ENCODE results near the gene MYRIP.

MYRIP gene

DNA sequence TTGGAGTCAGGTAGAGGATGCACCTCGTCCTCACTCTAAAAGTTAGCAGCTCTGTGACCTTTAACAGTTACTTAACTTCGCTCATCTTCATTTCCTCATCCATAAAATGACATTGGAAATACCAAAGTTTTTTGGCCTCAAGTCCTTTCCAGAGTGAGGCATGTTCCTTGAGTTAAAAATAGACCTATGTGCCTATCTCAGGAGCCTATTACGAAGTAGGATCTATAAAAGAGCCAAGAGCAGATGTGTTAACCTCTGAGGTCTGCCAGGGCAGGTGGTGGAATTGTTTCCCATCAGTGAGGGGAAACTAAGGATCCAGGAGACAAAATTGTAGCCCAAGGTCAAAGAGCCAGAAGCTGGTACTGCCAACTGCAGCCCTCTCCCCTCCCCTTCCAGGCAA lies 379.7 kb downstream of the MYRIP start:
- no peak for DNase-seq (ENCODE audit: low read depth)

DNA sequence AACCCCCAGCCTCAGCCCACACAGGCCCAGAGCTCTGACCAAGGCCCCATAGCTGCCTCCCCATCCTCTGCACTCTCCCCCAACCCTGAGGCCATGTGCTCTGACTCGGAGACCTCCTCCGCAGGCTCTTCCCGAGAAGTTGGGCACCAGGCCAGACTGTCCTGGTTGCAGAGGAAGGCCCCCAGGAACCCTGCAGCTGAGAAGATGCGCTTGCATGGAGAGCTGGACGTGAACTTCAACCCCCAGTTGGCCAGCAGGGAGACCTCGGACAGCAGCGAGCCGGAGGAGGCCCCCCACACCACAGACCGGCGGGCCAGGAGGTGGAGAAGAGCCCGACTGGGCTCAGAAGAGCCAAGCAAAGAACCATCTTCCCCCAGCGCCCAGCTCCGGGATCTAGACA lies 380.6 kb downstream of the MYRIP start:
- DNase-seq (ENCODE audit: low read depth): no peak

DNA sequence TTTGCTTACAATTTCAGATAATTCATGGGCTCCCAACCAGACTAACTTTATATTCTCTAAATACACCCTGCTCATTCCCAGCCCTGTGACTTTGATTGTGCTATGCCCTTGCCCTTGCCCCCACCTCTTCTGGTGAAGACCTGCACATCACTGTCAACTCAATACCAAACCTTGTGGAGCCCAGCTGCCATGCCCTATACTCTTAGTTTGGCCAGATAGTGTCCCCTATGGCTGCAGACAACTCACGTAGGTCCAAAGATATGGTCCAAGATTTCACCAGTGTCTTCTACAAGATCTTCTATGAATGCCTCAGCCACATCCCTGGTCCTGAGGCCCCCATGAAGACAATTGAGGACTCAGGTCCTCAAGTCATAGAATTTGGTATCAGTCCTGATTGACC lies 381.8 kb downstream of the MYRIP start:
- DNase-seq (ENCODE audit: low read depth): no peak

DNA sequence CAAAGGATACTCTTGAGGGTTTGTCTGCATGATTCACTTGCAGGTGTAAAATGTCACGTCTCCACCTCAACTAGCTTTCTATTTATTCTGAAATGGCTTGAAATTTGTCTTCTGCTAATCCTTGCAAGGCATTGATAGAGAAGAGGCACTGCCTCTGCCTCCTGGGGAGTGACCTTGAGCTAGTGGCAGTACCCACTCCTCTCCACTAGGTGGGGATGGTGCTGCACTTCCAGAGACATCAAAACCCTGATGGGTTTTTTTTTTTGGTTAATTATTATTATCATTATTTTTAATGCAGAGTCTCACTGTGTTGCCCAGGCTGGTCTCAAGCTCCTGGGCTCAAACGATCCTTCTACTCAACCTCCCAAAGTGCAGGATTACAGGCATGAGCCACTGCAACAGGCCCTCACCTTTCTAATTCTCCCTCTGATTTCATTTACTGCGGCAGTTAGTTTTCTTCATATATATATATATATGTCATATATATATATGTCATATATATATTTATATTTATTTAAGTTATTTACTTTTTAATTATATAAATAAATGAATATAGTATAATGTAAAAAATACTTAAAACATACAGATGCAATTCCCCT lies 382.5 kb downstream of the MYRIP start:
- DNase-seq (ENCODE audit: low read depth): no peak

DNA sequence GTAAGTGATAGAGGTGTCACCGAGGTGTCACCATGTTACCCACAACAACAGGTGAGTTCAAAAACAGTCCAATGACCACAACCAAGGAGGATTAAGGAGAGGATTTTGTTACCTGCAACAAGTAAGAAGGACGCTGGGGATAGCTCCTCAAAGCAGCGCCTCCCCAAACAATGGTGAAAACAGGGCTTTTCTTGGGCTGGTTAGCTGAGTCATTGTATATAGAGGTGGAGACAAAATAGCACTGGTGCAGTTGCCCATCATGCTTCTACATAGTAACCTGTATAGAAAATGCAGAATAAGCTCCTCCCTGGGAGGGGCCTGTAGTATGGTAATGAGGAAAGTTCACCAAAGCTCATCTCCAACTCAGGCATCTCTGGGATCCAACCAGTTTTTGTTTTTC lies 383.2 kb downstream of the MYRIP start:
- no peak for DNase-seq (ENCODE audit: low read depth)

DNA sequence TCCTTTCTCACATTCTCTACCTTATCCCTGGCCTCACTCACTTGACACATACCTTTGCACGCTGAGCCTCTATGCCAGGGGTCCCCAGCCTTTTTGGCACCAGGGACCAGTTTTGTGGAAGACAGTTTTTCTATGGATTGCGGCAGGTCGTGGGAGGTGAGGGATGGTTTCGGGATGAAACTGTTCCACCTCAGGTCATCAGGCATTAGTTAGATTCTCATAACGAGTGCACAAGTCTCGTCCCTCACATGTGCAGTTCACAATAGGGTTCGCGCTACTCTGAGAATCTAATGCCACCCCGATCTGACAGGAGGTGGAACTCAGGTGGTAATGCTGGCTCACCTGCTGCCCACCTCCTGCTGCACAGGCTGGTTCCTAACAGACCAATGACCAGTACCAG lies 387.6 kb downstream of the MYRIP start:
- no peak for DNase-seq (ENCODE audit: low read depth)

DNA sequence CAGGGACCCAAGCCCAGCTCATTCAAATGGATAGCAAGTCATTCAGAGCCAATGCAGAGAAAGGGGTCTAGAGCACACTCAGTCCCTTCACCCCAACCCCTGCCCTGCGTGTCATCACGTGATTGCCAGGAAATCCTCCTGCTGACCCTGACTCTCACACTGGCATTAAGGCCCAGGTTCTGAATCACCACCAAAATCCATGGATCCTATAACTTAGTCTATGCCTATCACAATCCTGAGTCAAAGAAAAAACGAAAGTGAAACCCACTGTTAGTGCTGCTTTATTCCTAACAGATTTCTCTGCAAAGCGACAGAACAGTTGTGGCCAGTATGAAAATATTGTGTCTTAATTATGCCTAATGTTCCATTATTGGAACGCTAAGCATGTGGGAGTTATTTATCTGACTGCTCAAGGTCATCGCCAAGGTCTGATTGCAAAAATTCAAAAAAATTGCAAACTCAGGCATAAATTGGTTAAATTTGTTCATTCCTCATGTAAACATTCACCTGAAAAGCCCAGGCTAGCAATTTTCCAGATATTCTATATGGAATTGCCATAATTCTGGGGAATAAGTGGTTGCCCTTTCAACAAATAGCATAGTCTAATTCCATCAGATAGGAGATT lies 391.4 kb downstream of the MYRIP start:
- DNase-seq (ENCODE audit: low read depth): no peak

DNA sequence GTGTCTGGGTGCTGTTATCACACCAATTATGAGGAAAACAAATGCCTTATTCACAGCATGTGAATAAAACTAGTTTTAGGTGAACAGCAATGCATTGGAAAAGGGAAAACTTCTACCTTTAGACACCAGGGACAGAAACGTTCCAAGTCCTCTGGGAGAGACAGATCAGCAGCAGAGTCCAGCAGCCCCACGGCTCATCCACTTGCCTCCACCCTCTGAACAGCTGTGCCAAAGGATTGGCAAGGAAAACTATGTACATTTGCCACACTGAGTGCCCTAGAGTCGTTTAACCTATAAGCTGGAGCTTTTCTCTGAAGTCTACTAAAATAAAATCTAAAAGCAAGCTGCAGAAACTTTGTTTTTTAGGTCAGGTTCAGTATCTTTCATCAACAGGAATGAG lies 392.4 kb downstream of the MYRIP start:
- DNase-seq (ENCODE audit: low read depth): no peak

DNA sequence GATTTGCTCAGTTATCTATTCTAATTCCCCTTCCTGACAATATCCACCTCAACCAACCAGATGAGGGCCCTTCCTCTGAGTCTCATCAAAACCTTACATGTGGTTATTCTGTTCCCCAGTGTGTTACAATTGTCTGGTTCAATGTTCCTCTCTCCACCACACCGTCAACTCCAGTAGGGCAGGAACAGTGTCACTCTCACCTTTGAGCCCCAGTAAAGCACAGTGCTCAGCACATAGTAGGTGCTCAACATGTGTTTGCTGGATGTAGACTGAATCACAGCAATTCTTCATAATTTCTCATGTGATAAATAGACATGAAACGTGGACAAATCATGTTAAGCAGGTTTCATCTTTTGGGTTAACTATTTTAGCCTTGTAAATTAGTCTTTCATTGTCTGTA lies 397.1 kb downstream of the MYRIP start:
- no peak for DNase-seq (ENCODE audit: low read depth)

DNA sequence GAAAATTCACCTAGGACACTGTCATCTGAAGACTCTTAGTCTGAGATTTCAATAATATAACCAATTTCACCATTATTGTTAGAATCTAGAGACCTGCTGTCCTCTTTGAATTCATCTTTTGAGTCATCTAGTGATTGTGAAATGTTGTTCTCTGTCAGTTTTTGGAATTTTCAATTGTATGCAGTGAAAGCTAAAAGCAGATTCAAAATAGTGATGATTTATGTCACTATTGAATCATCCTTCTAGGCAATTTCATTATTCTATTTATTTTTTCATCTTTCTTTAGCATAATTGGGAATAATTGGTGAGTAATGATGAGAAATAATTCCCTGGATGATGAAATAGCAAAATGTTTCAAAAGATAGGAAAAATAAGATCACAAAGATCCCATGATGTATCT lies 398.4 kb downstream of the MYRIP start:
- DNase-seq (ENCODE audit: low read depth): no peak

DNA sequence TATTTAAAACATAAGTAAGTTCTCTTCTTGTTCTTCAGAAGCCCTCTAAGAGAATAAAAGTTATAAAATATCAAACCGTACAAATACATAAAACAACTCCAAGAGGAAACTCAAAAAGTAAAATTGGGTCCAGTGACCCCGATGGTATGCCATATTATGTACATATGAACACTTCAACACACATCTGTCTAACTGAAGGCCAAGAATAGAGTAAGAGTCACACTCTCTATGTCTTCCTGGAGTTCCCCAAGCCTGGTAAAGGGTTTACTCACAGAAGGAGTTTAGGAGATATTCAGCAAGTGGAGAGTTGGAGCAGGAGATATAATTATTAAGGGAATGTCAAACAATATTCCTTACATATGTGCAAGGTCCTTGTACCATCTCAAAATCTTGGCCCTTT lies 398.8 kb downstream of the MYRIP start:
- DNase-seq (ENCODE audit: low read depth): no peak

DNA sequence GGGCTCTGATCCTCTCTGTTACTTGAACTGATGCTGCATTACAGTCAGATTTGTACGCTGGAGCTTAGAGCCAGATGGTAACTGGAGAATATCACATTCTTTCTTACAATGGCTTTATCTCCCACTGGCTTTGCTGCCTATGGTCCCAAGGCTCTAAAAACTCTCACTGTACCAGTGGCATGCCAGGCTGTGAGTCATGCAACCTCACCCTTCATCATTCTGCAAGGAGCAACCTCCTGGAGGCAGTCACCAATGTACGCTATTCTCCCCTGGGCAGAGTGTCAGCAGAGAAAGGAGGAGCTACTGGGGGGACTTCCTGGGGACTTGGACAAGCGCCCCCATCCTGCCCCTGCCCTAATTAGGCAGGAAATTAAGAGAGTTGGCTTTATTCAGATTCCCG lies 402.2 kb downstream of the MYRIP start:
- peak; percentile 30 for DNase-seq (ENCODE audit: low read depth)

DNA sequence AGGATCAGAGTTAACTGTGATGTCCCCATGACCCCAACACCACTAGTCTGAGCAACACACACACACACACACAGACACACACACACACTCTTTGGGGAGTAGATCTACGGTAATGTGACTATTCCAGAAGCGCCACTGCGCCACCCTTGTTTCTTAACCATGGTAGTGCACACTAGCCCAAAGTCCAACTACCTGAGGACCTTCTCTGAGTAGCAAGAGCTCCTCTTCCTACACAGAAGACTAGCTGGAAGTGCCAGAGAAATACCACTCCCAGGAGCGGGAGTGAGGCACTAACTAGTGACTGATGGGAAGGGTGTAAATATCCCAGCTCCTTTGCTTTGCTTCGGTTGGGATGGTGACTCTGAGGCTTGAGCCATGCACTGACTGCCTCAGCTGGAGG lies 404.1 kb downstream of the MYRIP start:
- DNase-seq (ENCODE audit: low read depth): no peak

DNA sequence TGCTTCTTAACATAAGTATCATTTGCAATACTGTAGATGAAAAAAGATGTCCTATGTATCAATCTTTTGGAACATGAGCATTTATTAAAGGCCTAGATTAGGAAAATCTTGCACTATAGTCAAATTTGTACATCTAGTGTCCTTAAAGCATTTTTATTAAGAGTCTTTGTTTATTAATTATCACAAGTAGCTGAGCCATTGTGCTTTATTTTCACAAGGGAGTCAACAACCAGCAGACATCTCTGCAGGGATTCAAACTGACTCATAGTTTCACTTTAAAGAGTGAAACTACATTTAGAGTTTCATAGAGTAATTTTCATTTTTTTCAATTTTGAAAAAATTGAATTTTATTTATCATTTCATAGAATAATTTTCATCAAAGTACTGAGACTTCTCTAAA lies 405.6 kb downstream of the MYRIP start:
- no peak for DNase-seq (ENCODE audit: low read depth)

DNA sequence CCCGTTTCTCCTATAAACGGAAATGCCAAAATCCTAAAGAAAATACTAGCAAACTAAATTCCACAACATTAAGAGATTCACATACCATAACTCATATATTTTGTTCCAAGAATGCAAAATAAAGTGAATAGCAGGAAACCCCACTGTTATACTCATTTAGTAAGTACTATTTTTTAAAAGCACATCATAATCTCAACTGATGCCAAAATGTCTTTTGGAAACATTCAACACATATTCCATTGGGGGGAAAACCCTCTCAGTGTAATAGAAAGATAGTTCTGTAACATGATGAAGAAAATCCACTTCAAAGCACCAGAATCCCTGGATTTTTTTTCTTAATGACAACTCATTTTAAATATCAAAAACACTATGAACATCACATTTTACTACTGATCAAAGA lies 407.1 kb downstream of the MYRIP start:
- DNase-seq (ENCODE audit: low read depth): no peak

DNA sequence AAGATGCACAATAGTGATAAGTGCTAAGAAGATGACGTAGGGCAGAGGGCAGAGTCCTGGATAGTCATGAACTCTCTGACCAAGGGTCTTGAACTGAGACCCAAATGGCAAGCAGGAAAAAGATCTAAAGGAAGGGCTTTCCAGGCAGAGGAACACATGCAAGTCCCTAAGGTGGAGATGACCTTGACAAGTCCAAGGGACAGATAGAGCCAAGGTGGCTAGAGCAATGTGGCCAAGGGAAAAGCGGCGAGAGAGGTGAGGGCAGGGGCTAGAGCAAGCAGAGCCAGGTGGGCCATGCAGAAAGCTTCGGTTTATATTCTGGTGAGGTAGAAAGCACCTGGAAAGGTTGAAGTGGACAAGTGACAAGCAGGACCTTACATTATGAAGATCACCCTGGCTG lies 414.4 kb downstream of the MYRIP start:
- DNase-seq (ENCODE audit: low read depth): no peak

DNA sequence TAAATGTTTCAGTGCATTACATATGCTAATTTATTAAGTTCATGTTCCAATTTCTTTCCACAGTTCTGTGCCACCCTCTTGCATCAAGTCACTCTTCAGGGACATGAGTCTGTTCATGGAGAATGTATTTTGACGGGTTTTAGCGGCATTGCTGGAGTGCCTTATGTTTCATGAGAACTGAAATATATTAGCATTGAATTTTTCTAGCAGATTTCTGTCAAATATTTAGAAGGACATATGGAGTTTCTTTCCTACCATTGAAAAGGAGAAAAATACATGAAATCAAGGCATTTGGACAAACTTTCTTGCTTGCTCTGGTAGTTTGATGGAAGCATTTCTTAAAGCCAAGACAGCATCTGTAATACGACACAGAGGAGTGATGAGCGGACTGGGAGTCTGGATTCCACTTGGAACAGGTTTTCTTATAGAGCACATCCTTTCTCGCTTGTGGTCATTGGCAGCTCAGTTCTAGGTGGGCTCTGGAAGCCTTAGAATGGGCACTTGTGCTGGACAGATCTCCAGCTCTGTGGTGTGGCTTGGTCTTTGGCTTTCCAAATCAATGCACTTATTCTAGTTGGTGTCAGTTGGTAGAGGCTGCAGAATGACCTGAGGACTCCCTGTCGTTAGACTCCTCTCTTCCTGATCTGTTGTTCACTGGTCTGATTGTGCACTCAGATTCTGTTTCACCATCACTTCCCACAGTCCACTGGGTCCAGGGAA lies 415.5 kb downstream of the MYRIP start:
- no peak for DNase-seq (ENCODE audit: low read depth)

DNA sequence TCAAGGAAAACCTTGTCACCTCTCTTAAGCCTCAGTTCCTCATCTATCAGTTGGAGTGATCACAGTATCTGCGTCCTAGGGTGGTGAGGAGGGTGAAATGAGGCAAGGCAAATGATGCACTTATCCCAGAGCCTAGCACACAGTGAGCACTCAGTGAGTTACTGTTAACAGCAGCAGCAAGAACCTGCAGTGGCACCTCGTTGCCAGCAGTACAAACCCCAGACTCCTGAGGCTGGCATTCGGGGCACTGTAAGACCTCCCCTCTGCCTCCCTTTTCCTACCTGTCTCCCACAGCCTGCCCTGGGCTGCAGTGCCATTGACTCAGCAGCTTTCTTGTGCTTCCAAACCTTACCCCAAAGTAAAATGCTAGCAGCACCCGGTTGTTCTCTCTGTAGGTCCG lies 417.2 kb downstream of the MYRIP start:
- no peak for DNase-seq (ENCODE audit: low read depth)

DNA sequence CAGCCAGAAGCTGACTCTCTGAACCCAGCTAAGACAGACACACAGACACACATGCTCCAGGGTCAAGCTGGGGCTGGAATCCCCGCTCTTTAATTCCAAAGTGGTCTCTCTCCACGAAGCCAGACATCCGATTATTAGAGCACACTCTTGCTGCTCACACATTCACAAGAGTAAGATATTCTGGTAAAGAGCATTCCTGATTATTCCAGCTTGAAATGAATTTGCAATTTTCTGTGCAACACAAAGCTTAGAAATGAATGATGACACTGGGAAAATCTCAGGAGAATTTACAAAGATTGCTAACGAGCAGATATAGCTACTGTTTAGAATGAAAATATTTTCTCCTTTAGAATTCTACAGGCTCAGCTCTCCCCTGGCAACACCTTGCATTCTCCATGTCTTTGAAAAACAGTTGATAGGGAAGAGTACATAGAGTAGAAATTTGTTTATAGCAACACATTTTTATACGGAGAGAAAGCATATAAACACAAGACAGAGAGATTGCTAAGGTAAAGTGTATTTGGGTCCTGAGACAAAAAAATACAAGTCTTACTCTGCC lies 419.5 kb downstream of the MYRIP start:
- DNase-seq (ENCODE audit: low read depth): no peak

DNA sequence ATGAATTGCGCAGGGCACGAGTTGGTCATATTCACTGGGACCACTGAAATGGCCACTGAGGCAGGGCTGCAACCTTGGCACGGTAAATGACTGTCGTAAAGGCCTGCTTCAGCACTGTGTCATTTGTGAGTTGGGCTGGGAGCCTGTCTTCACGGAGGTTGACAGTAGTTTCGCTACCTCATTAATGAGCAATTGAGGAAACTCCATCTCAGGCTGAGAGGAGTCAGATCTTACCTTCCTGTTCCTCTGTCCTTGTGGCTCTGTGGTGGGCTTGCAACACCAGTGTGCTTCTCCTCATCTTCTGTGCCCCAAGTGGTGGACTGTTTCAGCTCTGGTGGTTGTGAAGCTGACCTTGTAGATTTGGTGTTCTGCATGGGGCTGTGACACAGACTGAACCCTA lies 420.0 kb downstream of the MYRIP start:
- DNase-seq (ENCODE audit: low read depth): no peak

DNA sequence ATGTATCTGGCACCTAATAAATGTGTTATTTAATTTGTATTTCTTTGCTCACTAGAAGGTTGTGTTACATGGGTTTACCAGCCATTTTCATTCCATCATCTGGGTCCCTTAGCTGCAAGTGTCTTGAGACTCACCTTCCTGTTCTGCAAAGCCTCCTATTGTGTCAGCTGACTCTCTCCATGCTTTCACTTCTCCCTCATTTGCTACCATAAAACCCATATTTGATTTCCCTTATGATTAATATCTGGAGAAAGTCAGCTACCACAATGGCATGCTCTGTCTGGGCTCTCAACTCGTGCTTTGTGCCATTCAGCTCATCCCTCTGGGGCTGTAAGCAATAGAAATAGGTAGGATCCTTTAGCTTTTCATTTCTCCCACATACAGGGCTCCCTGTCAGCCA lies 420.6 kb downstream of the MYRIP start:
- no peak for DNase-seq (ENCODE audit: low read depth)

DNA sequence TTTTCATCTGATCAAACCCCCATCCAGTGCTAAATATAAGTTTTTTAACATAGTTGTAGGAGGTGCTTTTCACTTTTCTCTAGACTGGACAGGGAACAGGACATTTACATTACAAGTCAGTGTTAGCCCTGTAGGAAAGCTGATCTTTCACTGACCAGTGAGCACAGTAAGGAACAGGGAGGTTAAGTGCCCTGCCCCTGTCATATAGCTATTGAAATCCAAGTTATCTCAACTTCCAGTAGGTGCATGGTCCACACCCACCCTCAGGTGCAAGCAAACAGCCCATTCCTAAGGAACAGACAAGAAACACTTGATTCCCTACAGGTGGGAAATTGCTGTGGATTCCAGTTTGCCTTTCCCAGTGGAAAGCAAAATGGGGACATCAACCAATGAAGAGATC lies 421.0 kb downstream of the MYRIP start:
- DNase-seq (ENCODE audit: low read depth): no peak

DNA sequence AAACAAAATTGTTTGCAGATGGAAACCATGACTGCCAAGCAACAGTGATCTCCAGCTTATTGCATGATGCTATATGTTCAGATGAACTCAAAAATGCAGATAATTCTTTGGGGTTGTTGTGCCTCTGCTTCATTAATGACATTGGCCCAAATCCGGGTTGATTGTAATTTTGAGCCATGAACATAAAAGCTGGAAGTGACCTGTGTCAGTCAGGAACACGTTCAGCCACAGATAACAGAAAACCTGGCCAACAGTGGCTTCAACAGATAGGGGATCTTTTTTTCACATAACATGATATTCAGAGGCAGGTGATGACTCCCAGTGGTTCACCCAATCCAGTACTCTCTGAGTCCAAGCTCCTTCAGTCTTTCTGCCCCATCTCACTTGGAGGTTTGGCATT lies 423.2 kb downstream of the MYRIP start:
- DNase-seq (ENCODE audit: low read depth): no peak

DNA sequence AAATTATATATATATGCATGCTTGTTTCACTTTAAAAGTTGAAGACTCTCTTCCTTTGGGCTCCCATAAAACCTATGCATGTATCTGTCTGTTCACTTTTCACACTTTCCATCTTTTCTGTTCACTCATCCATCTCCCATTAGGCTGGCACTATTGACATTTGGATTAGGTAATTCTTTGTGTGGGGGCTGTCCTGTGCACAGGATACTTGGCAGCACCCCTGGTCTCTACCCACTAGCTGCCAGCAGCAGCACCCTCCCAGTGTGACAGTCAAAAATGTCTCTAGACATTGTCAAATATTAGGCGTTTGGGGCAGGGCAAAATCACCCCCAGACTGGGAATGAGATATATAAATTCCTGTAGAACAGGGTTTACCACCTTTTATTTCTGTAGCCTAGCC lies 427.8 kb downstream of the MYRIP start:
- no peak for DNase-seq (ENCODE audit: low read depth)

All from HS-27A (cell line).